ENCODE results near the gene CD34. TPM values are rescaled to one million over a fixed set of nuclear protein-coding genes. Genes with fewer than 3 reads are reported as not detected.

CD34 gene
- total RNA-seq, 1 donor from 2014 or later = 0.26 TPM

DNA sequence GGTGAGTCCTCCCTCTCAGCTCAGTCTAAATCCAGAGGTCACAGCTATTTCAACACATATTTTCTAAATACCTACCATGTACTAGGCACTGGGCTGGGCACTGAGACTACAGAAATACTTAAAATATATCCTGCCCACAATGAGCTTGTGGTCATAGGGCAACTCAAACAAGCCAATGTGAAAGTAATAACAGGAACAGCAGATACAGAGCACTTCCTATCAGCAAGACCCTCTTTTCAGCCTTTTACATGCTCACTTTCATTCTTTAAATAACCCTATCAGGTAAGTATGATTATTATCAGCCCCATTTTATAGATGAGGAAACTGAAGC lies 71.9 kb downstream of the CD34 start:
- no peaks in the 10 kb centered on the region for H3K9me3 Mint-ChIP-seq
- TF ChIP-seq, protein P1, sequence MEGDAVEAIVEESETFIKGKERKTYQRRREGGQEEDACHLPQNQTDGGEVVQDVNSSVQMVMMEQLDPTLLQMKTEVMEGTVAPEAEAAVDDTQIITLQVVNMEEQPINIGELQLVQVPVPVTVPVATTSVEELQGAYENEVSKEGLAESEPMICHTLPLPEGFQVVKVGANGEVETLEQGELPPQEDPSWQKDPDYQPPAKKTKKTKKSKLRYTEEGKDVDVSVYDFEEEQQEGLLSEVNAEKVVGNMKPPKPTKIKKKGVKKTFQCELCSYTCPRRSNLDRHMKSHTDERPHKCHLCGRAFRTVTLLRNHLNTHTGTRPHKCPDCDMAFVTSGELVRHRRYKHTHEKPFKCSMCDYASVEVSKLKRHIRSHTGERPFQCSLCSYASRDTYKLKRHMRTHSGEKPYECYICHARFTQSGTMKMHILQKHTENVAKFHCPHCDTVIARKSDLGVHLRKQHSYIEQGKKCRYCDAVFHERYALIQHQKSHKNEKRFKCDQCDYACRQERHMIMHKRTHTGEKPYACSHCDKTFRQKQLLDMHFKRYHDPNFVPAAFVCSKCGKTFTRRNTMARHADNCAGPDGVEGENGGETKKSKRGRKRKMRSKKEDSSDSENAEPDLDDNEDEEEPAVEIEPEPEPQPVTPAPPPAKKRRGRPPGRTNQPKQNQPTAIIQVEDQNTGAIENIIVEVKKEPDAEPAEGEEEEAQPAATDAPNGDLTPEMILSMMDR (conservative IDR thresholded peaks at IDR 0.05) = no peak
- H3K4me1 Mint-ChIP-seq = peaks cover 4% of the 10 kb centered on the region
- no peaks in the 10 kb centered on the region for H3K27me3 Mint-ChIP-seq (ENCODE audit: low read depth)
- no peak overlapping the region for H3K27ac Mint-ChIP-seq (ENCODE audit: unreplicated experiment)
- DNase-seq (ENCODE audit: low read depth, low spot score) = no peak
- peaks cover 2% of the 10 kb centered on the region for H3K36me3 Mint-ChIP-seq (ENCODE audit: low read depth)
- H3K4me3 Mint-ChIP-seq = no peak overlapping the region

DNA sequence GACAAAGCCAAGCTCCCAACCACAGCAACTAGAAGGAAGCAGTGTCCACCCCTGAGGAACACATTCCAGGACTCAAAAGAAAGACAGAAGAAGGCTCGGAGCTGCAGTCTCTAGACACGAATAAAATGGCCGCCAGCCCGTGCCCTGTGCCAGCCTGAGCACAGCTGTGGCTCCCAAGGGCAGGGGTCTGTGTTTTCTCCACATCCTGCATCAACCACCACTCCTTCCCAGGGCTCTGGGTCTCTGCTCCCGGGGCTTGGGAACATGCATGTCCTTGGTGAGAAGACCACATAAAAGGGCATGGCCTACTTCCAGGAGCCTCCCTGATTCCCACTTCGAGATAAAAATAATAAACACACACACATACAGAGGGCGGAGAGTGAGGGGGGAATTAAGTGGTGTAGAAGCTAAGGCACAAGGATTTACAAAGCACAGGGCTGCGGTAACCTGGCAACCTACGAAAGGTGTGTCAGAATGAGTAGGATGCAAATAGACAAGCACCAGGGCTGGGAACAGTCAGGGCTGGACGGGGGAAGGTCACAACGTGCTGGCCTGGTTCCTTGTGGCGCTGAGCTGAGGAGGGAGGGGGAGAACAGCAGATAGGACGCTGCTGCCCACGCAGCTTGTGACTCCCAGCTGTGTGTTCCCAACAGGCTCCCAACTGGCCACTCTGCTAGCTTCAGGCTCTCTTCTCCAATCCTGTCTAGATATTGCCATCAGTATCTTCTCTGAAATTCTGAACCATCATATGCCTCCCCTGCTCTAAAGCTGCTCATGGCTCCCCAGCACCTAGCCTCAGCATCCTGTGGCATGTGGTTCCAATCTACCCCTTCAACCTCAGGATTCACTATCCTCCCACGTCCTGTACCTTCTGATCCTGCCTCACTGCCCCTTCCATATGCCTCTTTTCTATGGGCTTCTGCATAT lies 72.5 kb downstream of the CD34 start:
- Mint-ChIP-seq H3K36me3 (ENCODE audit: low read depth) (peaks cover 2% of the 10 kb centered on the region), H3K27ac (ENCODE audit: unreplicated experiment) (peak overlapping the region; percentile 17), H3K9me3 (no peaks in the 10 kb centered on the region), H3K4me3 (no peak overlapping the region), H3K4me1 (peaks cover 4% of the 10 kb centered on the region), H3K27me3 (ENCODE audit: low read depth) (no peaks in the 10 kb centered on the region)
- DNase-seq (ENCODE audit: low read depth, low spot score) = no peak
- TF ChIP-seq, protein P1 (conservative IDR thresholded peaks at IDR 0.05) = no peak

DNA sequence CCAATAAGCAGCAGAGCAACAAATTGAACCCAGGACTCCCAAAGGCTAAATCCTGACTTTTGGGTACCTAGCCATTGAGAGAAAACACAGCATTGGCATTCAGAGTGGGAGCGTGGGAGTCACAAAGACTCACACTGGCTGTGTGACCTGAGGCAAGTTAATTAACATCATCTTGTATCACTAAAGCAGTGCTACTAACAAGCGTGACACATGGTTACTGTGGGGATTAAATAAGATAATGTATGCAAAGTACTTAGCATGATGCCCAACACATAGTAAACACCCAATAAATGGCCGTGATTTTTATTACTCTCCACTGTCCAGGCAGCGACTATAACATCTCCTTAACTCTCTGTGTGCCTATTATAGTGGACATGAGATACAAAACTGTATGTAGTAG lies 73.3 kb downstream of the CD34 start:
- H3K4me1 Mint-ChIP-seq = peaks cover 4% of the 10 kb centered on the region
- H3K36me3 Mint-ChIP-seq (ENCODE audit: low read depth) = peaks cover 2% of the 10 kb centered on the region
- TF ChIP-seq, protein P1 (conservative IDR thresholded peaks at IDR 0.05) = no peak

DNA sequence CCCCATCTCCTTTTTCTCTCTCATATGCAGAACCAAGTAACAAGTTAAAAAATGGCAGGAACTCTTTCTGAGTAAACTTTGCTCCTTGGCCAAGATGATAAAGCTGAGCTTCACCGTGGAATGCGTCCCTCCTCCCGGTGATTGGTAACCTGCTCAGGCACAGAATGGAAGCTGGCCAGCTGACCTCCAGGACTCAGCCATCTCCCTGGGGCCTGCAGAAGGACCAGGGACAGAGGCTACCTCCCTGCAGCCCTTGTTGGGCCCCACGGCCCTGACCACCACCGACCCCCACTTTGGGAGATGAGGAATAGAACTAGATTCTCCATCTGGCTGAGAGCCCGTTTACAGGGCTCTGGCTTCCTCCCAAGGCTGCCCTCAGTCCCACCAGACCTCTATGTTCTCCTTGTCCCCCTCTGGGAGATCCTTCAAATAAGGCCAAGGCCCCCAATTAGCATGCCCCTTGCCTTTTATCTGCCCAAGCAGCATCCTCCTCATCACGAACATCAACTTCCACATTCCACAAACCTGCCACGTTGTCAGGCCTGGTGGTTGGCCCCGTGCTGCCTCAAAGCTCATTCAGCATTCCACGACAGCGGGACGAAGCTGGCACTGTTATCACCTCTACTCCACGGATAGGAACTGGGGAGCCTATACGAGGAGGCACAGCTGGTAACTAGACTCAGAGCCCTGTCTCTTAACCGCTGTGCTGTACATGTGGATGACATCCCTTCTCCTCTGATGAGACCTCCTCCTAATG lies 74.2 kb downstream of the CD34 start:
- Mint-ChIP-seq H3K4me3 (no peak overlapping the region), H3K36me3 (ENCODE audit: low read depth) (peaks cover 2% of the 10 kb centered on the region), H3K27me3 (ENCODE audit: low read depth) (no peaks in the 10 kb centered on the region), H3K27ac (ENCODE audit: unreplicated experiment) (no peak overlapping the region), H3K4me1 (peaks cover 4% of the 10 kb centered on the region), H3K9me3 (no peaks in the 10 kb centered on the region)
- no peak for DNase-seq (ENCODE audit: low read depth, low spot score)
- TF ChIP-seq, protein P1 (conservative IDR thresholded peaks at IDR 0.05) = no peak

More for the DNA sequence above, 73.3 kb downstream of the CD34 start:
- Mint-ChIP-seq H3K4me3 (no peak overlapping the region), H3K27me3 (ENCODE audit: low read depth) (no peaks in the 10 kb centered on the region), H3K27ac (ENCODE audit: unreplicated experiment) (peak overlapping the region; percentile 7), H3K9me3 (no peaks in the 10 kb centered on the region)
- no peak for DNase-seq (ENCODE audit: low read depth, low spot score)

DNA sequence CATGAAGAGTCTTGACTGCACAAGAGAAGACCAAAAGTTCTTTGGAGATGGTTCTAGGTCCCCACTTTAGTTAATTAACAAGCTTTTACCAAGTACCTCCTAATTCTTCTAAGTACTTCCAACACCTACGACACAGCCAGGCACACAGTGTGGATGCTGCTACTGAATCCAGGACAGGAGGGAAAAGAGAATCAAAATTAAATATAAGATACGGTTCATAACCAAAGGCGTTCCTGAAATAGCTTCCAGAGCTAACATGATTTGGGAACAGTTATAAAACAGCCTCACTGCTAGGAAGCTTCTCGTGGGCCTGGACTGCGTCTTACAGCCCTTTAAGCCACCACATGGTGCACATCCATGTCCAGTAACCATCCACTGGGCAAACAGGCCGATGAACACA lies 75.0 kb downstream of the CD34 start:
- Mint-ChIP-seq H3K9me3 (no peaks in the 10 kb centered on the region), H3K27ac (ENCODE audit: unreplicated experiment) (no peak overlapping the region), H3K4me3 (no peak overlapping the region), H3K36me3 (ENCODE audit: low read depth) (peaks cover 2% of the 10 kb centered on the region), H3K4me1 (peaks cover 4% of the 10 kb centered on the region), H3K27me3 (ENCODE audit: low read depth) (no peaks in the 10 kb centered on the region)
- no peak for DNase-seq (ENCODE audit: low read depth, low spot score)
- TF ChIP-seq, protein P1 (conservative IDR thresholded peaks at IDR 0.05) = no peak
